Ectodermal cell (in vitro differentiated cells): Measurements from ENCODE around the gene HSD3B1.
"Not testable (repeated sequence)": the region's sequence is repeated elsewhere in the genome, so short reads cannot be mapped to it uniquely, and the experiment has no call there.

ENCODE experiments used
- H3K27ac ChIP-seq: 2 replicates; pipeline ENCODE4 v1.7.0; 2013; ENCODE audit warnings: mild to moderate bottlenecking, low read depth, low read length; ENCODE audit not compliant: insufficient read depth, poor library complexity, severe bottlenecking
- H3K27me3 ChIP-seq: 2 replicates; pipeline ENCODE4 v1.7.0; 2013; ENCODE audit warnings: mild to moderate bottlenecking, low read length; ENCODE audit not compliant: insufficient read depth, control insufficient read depth, poor library complexity, severe bottlenecking
- H3K36me3 ChIP-seq: one replicate; pipeline ENCODE4 v1.7.0; 2013; ENCODE audit warnings: low read length; ENCODE audit not compliant: control insufficient read depth, insufficient read depth
- H3K4me1 ChIP-seq: one replicate; pipeline ENCODE4 v1.7.0; 2013; ENCODE audit warnings: low read length; ENCODE audit not compliant: control insufficient read depth, insufficient read depth
- H3K4me3 ChIP-seq: 2 replicates; pipeline ENCODE4 v1.7.0; 2013; ENCODE audit warnings: low read depth, low read length, control low read depth; ENCODE audit not compliant: insufficient read depth
- H3K9me3 ChIP-seq: 2 replicates; pipeline ENCODE4 v1.7.0; 2013; ENCODE audit warnings: mild to moderate bottlenecking, low read length, moderate library complexity; ENCODE audit not compliant: control insufficient read depth
- WGBS, 2 experiments: methylation state at CpG; one replicate each; pipeline ENCODE4 v1.1.7; 2013; ENCODE audit warnings: missing lambda C conversion rate in 2 of 2; 5-methylcytosine and 5-hydroxymethylcytosine counted together

HSD3B1 gene

DNA sequence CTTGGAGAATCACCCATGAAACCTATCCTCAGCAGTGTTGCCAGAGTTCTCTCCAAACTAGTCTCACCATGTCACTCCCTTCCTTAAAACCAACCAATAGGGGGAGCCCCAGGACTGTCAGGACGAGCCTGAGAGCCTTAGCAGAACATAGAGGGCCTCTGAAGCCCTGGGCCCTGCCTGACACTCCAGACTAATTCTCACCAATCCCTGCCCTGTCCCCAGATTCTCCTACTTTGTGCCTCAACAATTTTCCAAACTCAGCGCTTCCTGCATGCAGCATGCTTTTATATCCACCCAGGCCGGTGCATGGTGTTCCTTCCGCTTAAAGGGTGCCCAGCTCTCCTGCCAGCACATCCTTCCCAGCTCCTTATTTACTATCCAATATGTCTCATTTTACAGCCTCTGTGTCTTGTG, 42.7 kb downstream of the HSD3B1 start:
- Histone ChIP-seq H3K4me1 (no peaks in the 10 kb centered on the region), H3K27me3 (no peaks in the 10 kb centered on the region), H3K9me3 (no peaks in the 10 kb centered on the region), H3K27ac (no peak overlapping the region), H3K36me3 (no peaks in the 10 kb centered on the region), H3K4me3 (no peak overlapping the region)
- WGBS, 2 experiments = 56 to 57% methylated on average over 4 of the region's 4 CpGs

DNA sequence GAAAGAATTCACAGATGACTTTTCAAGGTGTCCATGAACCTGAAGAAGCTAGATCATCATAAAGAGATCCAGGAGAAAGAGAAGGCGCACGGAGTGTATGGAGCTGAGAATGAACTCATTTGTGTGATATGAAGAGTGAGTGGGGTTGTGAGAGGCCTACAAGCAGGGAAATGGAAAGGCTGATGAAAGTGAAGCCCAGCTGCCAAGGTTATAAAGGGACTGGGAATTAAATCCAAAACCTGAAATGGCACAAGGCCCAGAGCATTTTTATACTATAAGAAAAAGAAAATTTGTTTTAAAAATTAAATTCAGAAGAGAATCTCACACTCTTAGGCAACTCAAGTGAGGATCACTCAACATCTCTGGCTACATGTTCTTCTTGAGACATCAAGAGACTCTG, 43.4 kb downstream of the HSD3B1 start:
- Histone ChIP-seq H3K4me1 (no peaks in the 10 kb centered on the region), H3K4me3 (no peak overlapping the region), H3K27me3 (no peaks in the 10 kb centered on the region), H3K9me3 (no peaks in the 10 kb centered on the region), H3K27ac (no peak overlapping the region), H3K36me3 (no peaks in the 10 kb centered on the region)
- WGBS, 2 experiments = 90 to 97% methylated on average over 2 of the region's 2 CpGs

DNA sequence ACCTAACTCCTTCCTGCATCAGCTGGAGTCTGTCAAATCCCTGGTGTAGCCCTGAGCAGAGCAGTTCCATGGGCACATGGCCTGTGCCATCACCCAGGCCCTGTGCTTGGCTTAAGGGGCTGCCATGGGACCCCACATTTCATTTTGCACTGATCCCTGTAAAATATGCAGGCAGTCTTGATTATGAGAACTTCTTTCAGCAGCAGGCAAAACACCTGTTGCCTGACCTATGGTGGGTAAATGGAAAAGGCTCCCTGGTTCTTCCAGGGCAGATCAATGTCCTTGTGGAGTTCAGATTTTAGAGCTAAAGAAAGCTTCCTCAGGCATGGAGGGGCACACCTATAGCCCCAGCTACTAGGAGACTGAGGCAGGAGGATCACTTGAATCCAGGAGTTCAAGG, 44.2 kb downstream of the HSD3B1 start:
- no peaks in the 10 kb centered on the region for H3K36me3 ChIP-seq
- no peaks in the 10 kb centered on the region for H3K9me3 ChIP-seq
- H3K27ac ChIP-seq = no peak overlapping the region
- H3K27me3 ChIP-seq = no peaks in the 10 kb centered on the region
- no peak overlapping the region for H3K4me3 ChIP-seq
- no peaks in the 10 kb centered on the region for H3K4me1 ChIP-seq

DNA sequence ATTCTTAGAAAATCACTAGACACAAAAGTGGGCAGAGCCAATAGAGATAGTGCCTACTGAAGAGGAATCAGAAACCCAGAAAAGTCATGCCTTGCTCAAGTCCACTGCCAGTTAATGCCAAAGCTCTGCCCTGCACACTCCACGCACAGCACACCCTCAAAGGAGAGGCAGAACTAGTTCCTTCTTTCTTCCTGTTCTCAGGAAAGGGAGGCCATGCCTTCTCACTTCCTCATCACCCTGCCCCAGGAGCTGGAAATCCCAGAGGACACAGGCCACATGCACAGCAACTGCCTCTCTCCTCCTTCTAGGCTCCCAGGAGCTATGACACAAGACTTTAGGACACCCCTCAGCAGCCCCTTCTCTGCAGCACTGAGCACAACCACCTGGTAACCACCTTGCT, 45.6 kb downstream of the HSD3B1 start:
- H3K36me3 ChIP-seq, H3K4me3 ChIP-seq, H3K27ac ChIP-seq, H3K9me3 ChIP-seq, H3K27me3 ChIP-seq, H3K4me1 ChIP-seq: not testable (repeated sequence)
- WGBS, 2 experiments = 89 to 92% methylated on average over 1 of the region's 1 CpG

DNA sequence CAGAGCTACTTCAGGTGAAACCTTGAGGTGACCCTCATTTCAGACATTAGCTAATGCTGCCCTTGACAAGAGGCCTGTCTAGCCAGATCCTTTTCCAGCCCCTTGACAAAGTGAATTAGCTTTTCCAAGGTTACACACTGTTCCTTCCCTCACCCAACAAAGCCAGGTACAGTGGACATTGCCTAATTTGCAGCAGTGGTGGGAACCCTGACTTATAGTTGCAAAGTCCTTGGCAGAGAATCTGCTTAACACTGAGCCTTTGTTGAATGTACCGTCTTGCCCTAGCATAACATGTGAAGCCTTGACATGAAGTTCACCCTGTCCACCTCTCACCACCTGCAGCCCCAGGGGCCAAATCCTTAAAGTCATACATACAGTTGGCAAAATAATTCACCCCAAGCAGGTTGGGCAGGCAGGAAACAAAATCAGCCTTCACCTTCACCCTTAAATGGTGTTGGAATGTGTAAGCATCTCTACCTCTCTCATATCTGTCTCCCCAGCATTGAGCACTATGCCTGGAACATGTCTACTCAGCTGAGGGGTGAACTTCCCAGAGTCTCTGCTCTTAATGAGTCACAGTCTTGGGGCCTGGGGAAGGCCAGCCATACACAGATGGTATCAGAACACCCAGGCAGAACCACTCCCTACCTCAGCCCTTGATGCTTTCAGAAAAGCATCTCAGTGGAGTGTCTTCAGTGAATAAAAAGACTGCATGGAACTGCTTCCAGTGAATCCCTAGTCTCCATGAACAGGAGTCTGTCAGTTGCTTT, 46.5 kb downstream of the HSD3B1 start:
- not testable (repeated sequence) for H3K4me1 ChIP-seq, H3K27ac ChIP-seq, H3K4me3 ChIP-seq, H3K9me3 ChIP-seq, H3K27me3 ChIP-seq, H3K36me3 ChIP-seq
- 89 to 97% methylated on average over 1 of the region's 1 CpG for WGBS, 2 experiments

DNA sequence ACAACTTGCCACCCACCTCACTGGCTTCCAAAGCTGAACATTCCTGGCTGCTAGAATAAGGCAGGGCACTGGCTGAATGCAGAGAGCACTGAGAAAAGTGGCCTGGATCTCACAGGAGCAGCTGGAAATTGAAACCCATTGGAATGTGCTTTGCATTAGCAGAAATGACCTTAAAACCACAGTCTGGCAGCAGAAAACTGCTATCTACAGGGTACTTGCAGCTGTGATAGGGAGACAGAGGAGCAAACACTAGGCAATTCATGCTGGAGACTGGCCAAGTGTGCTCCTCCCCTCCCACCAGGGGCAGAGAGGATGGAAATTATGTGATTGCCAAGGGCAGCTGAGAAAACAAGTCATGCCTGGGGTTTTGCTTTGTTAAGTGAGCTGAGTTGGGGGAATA, 47.2 kb downstream of the HSD3B1 start:
- no peak overlapping the region for H3K4me3 ChIP-seq
- H3K4me1 ChIP-seq = no peaks in the 10 kb centered on the region
- no peaks in the 10 kb centered on the region for H3K27me3 ChIP-seq
- H3K27ac ChIP-seq = no peak overlapping the region
- no peaks in the 10 kb centered on the region for H3K36me3 ChIP-seq
- no peaks in the 10 kb centered on the region for H3K9me3 ChIP-seq

DNA sequence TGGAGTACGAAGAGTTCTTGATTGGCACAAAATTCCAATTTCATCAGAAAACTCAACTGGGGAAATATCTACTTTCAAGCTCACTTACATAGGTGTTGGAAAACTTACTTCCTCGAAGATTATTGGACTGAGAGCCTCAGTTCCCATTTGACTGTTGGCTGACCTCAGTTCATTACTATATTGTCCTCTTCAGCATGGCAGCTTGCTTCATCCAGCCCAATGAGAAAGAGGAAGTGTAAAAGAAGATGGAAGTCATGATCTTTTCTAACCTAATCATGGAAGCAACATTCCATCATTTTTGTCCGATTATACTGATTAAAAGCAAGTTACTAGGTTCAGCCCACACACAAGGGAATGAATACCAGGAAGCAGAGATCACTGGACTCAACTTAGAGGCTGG, 49.4 kb downstream of the HSD3B1 start:
- H3K36me3 ChIP-seq = no peaks in the 10 kb centered on the region
- H3K4me1 ChIP-seq = no peaks in the 10 kb centered on the region
- H3K4me3 ChIP-seq = no peak overlapping the region
- WGBS, 2 experiments = 92 to 97% methylated on average over 3 of the region's 3 CpGs
- H3K9me3 ChIP-seq = no peaks in the 10 kb centered on the region
- H3K27me3 ChIP-seq = no peaks in the 10 kb centered on the region
- no peak overlapping the region for H3K27ac ChIP-seq

DNA sequence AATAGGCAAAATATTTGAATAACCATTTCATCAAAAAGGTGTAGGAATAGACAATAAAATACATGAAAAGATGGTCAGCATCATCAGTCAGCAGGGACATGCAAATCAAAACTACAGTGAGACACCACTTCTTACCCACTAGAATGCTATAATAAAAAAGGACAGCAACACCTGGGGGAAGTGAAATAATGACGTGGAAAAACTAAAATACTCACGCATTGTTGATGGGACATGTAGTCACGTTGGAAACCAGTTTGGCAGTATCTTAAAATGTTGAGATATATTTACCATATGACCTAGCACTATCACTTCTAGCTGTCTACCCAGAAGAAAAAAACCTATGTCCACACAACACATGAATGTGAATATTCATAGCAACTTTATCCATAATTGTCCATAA, 53.4 kb downstream of the HSD3B1 start:
- 86% methylated on average over 3 of the region's 3 CpGs; no CpG with 5 or more reads in 1 of the 2 experiments for WGBS, 2 experiments
- H3K27ac ChIP-seq, H3K36me3 ChIP-seq, H3K4me1 ChIP-seq, H3K27me3 ChIP-seq, H3K4me3 ChIP-seq, H3K9me3 ChIP-seq: not testable (repeated sequence)

DNA sequence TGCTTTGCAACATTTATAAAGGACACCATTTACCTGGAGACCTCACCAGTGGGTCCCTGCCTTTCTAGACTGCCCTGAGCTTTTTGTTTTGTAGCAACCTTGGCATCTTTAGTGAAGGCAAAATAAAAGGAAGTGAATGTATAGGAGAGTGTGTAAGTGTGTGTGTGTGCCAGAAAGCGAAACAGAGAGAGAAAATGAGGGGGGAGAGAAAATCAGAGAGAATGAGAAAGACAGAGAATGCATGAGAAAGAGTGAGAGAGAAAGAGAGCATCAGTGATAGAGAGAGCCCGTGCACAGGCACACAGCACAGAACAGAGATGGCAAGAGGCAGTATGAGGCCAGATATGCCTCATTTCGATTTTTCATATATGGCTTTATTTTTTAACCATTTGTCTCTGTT, 57.5 kb downstream of the HSD3B1 start:
- 91 to 95% methylated on average over 3 of the region's 3 CpGs for WGBS, 2 experiments
- Histone ChIP-seq H3K27me3 (no peaks in the 10 kb centered on the region), H3K9me3 (no peaks in the 10 kb centered on the region), H3K4me1 (no peaks in the 10 kb centered on the region), H3K36me3 (no peaks in the 10 kb centered on the region), H3K27ac (no peak overlapping the region), H3K4me3 (no peak overlapping the region)
